HG03469 (cell line): ENCODE data around the gene SPHK2.
"Not testable (repeated sequence)": the region's sequence is repeated elsewhere in the genome, so short reads cannot be mapped to it uniquely, and the experiment has no call there.

Source experiments
- ATAC-seq: cut with Tn5 transposase; IDR thresholded peaks from one replicate; pipeline ENCODE4 v1.9.1; 2021; ENCODE audit warnings: mild to moderate bottlenecking, moderate library complexity, moderate number of reproducible peaks; ENCODE audit not compliant: unreplicated experiment

SPHK2 gene

DNA sequence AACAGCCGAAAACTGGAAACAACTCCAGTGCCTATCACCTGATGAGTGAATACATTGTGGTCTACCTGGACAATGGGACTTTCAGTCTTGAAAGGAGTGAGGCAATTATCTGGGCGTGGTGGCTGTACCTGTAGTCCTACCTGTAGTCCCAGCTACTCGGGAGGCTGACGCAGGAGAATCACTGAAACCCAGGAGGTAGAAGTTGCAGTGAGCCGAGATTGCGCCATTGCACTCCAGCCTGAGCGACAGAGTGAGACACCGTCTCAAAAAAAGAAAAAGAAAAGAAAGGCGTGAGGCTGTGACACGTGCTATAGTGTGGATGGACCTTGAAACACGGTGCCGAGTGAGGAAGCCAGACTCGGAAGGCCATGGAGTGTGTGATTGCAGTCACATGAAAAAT is 57.6 kb downstream of the SPHK2 start:
- ATAC-seq = no peak

- ATAC-seq = no peak
Measured at GRCh38 chr19:48678201-48678600, 58.9 kb downstream of the SPHK2 start.

GRCh38 chr19:48680006-48680405 is 60.7 kb downstream of the SPHK2 start:
- ATAC-seq = not testable (repeated sequence)
